Endothelial cell of umbilical vein (primary cell): Measurements from ENCODE around the gene WARS2. TPM values are rescaled to one million over a fixed set of nuclear protein-coding genes. Genes with fewer than 3 reads are reported as not detected.

Experiments
- BruUV-seq: library from RNA; stranded (reverse); fragments of 400-500 nt; replicated peaks from 2 replicates; lab custom pipeline; 2021; lab: Mats Ljungman, UMichigan
- CTCF ChIA-PET: fragments of 300-600, 350-600 bp; sonication (Branson Sonifier 250); formaldehyde crosslinking; loops from one replicate; lab custom pipeline; 2021; ENCODE audit warnings: antibody characterized with exemption, inconsistent platforms; lab: Charles Lee
- POLR2A ChIA-PET: fragments of 300-600, 350-600 bp; sonication (Branson Sonifier 250); formaldehyde crosslinking; loops from one replicate; lab custom pipeline; 2021; ENCODE audit warnings: antibody characterized with exemption, inconsistent platforms; lab: Charles Lee
- DNase-seq: peaks from one replicate; pipeline ENCODE4 v3.0.0-alpha.2; 2011; ENCODE audit warnings: low read depth, low spot score
- FAIRE-seq: peaks from 2 replicates; lab custom pipeline; 2011; peaks lifted over from hg19 to GRCh38; lab: Jason Lieb, UNC
- H2AFZ ChIP-seq: 2 replicates; pipeline ENCODE4 v1.6.0; 2012; ENCODE audit warnings: low read depth, low read length, control low read depth, inconsistent platforms
- H3K27ac ChIP-seq: 2 replicates; pipeline ENCODE4 v1.5.1; 2011; ENCODE audit warnings: low read depth, mild to moderate bottlenecking, control low read depth, low read length, moderate library complexity; ENCODE audit not compliant: insufficient read depth
- H3K27me3 ChIP-seq, 2 experiments: 2 replicates each; pipeline versions ENCODE4 v1.6.0 to v1.6.1; 2011; ENCODE audit warnings: low read length in 2 of 2, mixed read lengths in 1 of 2; ENCODE audit not compliant: control insufficient read depth in 2 of 2, insufficient read depth in 2 of 2
- H3K36me3 ChIP-seq, 2 experiments: 2 replicates in 1 of 2; 3 replicates in 1 of 2; pipeline ENCODE4 v1.5.1; 2011; ENCODE audit warnings: low read length in 2 of 2, mild to moderate bottlenecking in 1 of 2, moderate library complexity in 1 of 2; ENCODE audit not compliant: control insufficient read depth in 2 of 2, insufficient read depth in 2 of 2; ENCODE audit errors: extremely low read depth in 1 of 2
- H3K4me1 ChIP-seq: 3 replicates; pipeline ENCODE4 v1.5.1; 2011; ENCODE audit warnings: mild to moderate bottlenecking, low read length; ENCODE audit not compliant: control insufficient read depth, insufficient read depth; ENCODE audit errors: extremely low read depth
- H3K4me2 ChIP-seq: 2 replicates; pipeline ENCODE4 v1.6.1; 2011; ENCODE audit warnings: low read length, control low read depth, mixed read lengths; ENCODE audit not compliant: insufficient read depth
- H3K4me3 ChIP-seq, 3 experiments: fragments of 200-600 bp in 1 of 3; sonication (generic), shearing (Covaris generic) in 1 of 3; replicated peaks in 1 of 3; 2 replicates each; pipeline ENCODE4 v1.5.1; 2011 to 2016; ENCODE audit warnings: control low read depth in 3 of 3, low read length in 3 of 3, mild to moderate bottlenecking in 2 of 3, inconsistent platforms in 1 of 3, low read depth in 1 of 3, moderate library complexity in 1 of 3; ENCODE audit not compliant: insufficient read depth in 1 of 3
- H3K79me2 ChIP-seq: 2 replicates; pipeline ENCODE4 v1.6.0; 2012; ENCODE audit warnings: low read length, inconsistent platforms; ENCODE audit not compliant: control insufficient read depth, insufficient read depth
- H3K9ac ChIP-seq: replicated peaks from 2 replicates; pipeline ENCODE3; 2011; ENCODE audit warnings: low read length, control low read depth; ENCODE audit not compliant: insufficient read depth; ENCODE audit errors: extremely low read depth
- H3K9me1 ChIP-seq: replicated peaks from 3 replicates; pipeline ENCODE4 v1.6.0; 2011; ENCODE audit warnings: mild to moderate bottlenecking, low read length; ENCODE audit not compliant: control insufficient read depth, insufficient read depth; ENCODE audit errors: extremely low read depth
- H3K9me3 ChIP-seq: replicated peaks from 2 replicates; pipeline ENCODE4 v1.5.1; 2012; ENCODE audit warnings: low read length, inconsistent platforms; ENCODE audit not compliant: control insufficient read depth, insufficient read depth
- H4K20me1 ChIP-seq: replicated peaks from 2 replicates; pipeline ENCODE3; 2011; ENCODE audit warnings: mild to moderate bottlenecking, low read length; ENCODE audit not compliant: control insufficient read depth, insufficient read depth; ENCODE audit errors: extremely low read depth
- CTCF ChIP-seq, 2 donors: IDR thresholded peaks; 1 replicate in 1 of 2; 2 replicates in 1 of 2; pipeline ENCODE4 v1.5.1; 2011; ENCODE audit warnings: low read length in 2 of 2, mild to moderate bottlenecking in 2 of 2, moderate library complexity in 2 of 2, control low read depth in 1 of 2, inconsistent platforms in 1 of 2, low read depth in 1 of 2; ENCODE audit not compliant: insufficient read depth in 1 of 2; ENCODE audit errors: extremely low read depth in 1 of 2
- EZH2 ChIP-seq: IDR thresholded peaks from 2 replicates; pipeline ENCODE4 v1.6.1; 2012; ENCODE audit warnings: borderline replicate concordance, low read depth, mild to moderate bottlenecking, moderate library complexity, low read length, inconsistent platforms; ENCODE audit not compliant: severe bottlenecking
- FOS ChIP-seq: IDR thresholded peaks from 2 replicates; pipeline ENCODE4 v1.6.1; 2011; ENCODE audit warnings: mild to moderate bottlenecking, low read length, moderate library complexity, borderline replicate concordance; ENCODE audit not compliant: insufficient read depth
- GATA2 ChIP-seq: IDR thresholded peaks from 2 replicates; pipeline ENCODE4 v1.7.0; 2011; ENCODE audit warnings: low read depth, mild to moderate bottlenecking, moderate library complexity, mixed read lengths, low read length; ENCODE audit not compliant: insufficient read length, insufficient read depth
- JUN ChIP-seq: IDR thresholded peaks from 2 replicates; pipeline ENCODE4 v1.6.1; 2011; ENCODE audit warnings: borderline replicate concordance, low read depth; ENCODE audit not compliant: insufficient read length, insufficient read depth
- MYC ChIP-seq: IDR thresholded peaks from one replicate; pipeline ENCODE4 v1.6.1; 2011; ENCODE audit warnings: mild to moderate bottlenecking, low read depth, low read length
- POLR2A ChIP-seq: IDR thresholded peaks from 2 replicates; pipeline ENCODE4 v1.6.1; 2012; ENCODE audit warnings: low read depth, mild to moderate bottlenecking, control low read depth, low read length
- POLR2AphosphoS5 ChIP-seq: IDR thresholded peaks from 2 replicates; pipeline ENCODE4 v1.6.1; 2012; ENCODE audit warnings: low read depth, mild to moderate bottlenecking, control low read depth, low read length, moderate library complexity; ENCODE audit not compliant: insufficient read depth
- dilution Hi-C: fragments of 300-500 bp; cut with MboI; formaldehyde crosslinking; loops from one replicate; pipeline ENCODE4 v1.15.0; 2019; ENCODE audit warnings: low sequenced_read_pairs; ENCODE audit not compliant: extremely low pct_ligation_motif_present
- intact Hi-C: fragments of 100-400 bp; cut with micrococcal nuclease; formaldehyde crosslinking; loops from one replicate; pipeline ENCODE4 v1.10.0; 2022
- polyA plus RNA-seq, 4 experiments: library from polyadenylated mRNA; depleted of rRNA in 3 of 4; stranded (reverse) in 3 of 4; unstranded in 1 of 4; fragments of >200 nt; gene quantifications; 2 replicates each; pipeline versions ENCODE4 v1.2.1 to v1.2.3, GENCODE V29; 2011 to 2012; ENCODE audit warnings: missing spikeins in 1 of 4
- total RNA-seq: library from RNA; stranded (reverse); gene quantifications from 2 replicates; pipeline ENCODE4 v1.2.3, GENCODE V29; 2021
- TF ChIP-seq, protein P1 (sequence below): IDR thresholded peaks from 2 replicates; pipeline ENCODE4 v1.6.1; 2011; ENCODE audit not compliant: insufficient read depth, insufficient read length

The WARS2 gene
- total and polyA plus RNA-seq, 2 donors (not counting 3 experiments of a cell fraction or from before 2014, with no cell fraction given) = 5.9 to 11.8 TPM

DNA sequence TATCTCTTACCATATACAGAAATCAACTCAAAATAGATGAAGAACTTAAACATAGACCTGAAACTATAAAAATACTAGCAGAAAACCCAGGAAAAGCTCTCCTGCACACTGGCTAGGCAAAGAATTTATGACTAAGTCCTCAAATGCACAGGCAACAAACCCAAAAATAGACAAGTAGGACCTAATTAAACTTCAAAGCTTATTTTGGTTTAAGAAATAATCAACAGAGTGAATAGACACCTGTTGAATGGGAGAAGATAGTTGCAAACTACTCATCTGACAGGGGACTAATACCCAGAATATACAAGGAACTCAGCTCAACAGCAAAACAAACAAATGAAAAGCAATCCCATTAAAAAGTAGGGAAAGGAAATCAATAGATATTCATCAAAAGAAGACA is 40.7 kb downstream of the WARS2 start:
- CTCF ChIA-PET = no interaction called here
- BruUV-seq = no TSS peak
- no peaks in the 10 kb centered on the region for H3K36me3 ChIP-seq
- no peaks in the 10 kb centered on the region for H3K9me3 ChIP-seq
- no peaks in the 10 kb centered on the region for H3K27me3 ChIP-seq
- no peaks in the 10 kb centered on the region for H3K79me2 ChIP-seq
- no peak for FAIRE-seq
- no peaks in the 10 kb centered on the region for H3K9me1 ChIP-seq
- H2AFZ ChIP-seq = no peak overlapping the region
- intact Hi-C loops (no loop called here), dilution Hi-C loops (no loop called here)
- TF ChIP-seq JUN (no peak), POLR2AphosphoS5 (no peak), FOS (no peak)
- TF ChIP-seq, protein P1, sequence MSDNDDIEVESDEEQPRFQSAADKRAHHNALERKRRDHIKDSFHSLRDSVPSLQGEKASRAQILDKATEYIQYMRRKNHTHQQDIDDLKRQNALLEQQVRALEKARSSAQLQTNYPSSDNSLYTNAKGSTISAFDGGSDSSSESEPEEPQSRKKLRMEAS = no peak
- H3K27ac ChIP-seq = no peak overlapping the region
- no peak overlapping the region for H3K4me3 ChIP-seq
- H3K4me2 ChIP-seq = no peak overlapping the region
- no peak for DNase-seq
- H3K4me1 ChIP-seq = no peaks in the 10 kb centered on the region
- H3K9ac ChIP-seq = no peak overlapping the region
- H4K20me1 ChIP-seq = no peaks in the 10 kb centered on the region
- POLR2A ChIA-PET = no interaction called here

GRCh38 chr1:119097380-119097779 is 43.1 kb downstream of the WARS2 start:
- Histone ChIP-seq H3K27me3 (no peaks in the 10 kb centered on the region), H3K27ac (no peak overlapping the region), H4K20me1 (no peaks in the 10 kb centered on the region), H2AFZ (no peak overlapping the region), H3K4me2 (no peak overlapping the region), H3K36me3 (no peaks in the 10 kb centered on the region), H3K79me2 (no peaks in the 10 kb centered on the region), H3K9me1 (no peaks in the 10 kb centered on the region), H3K4me1 (no peaks in the 10 kb centered on the region), H3K9ac (no peak overlapping the region), H3K9me3 (no peaks in the 10 kb centered on the region), H3K4me3 (no peak overlapping the region)
- TF ChIP-seq CTCF (IDR thresholded peaks at IDR 0.05; ENCODE audit: extremely low read depth in 1 of 2, insufficient read depth in 1 of 2, low read depth in 1 of 2, low read length in 2 of 2) (no peak), JUN (no peak), MYC (no peak), POLR2A (no peak), POLR2AphosphoS5 (no peak), GATA2 (no peak), FOS (no peak), EZH2 (no peak)
- TF ChIP-seq, protein P1 = no peak
- FAIRE-seq (no peak), DNase-seq (no peak)
- BruUV-seq = no TSS peak
- dilution Hi-C loops (no loop called here), intact Hi-C loops (no loop called here)
- ChIA-PET POLR2A (no interaction called here), CTCF (interaction anchor here (1.6 kb wide), 1 partner anchor 8 kb away, joined by 4 read pairs; no protein-coding TSS in a partner anchor)
